Ovary (tissue), 9 donors: Measurements from ENCODE around the gene ZRANB1. TPM values are rescaled to one million over a fixed set of nuclear protein-coding genes. Genes with fewer than 3 reads are reported as not detected.

Experiments
- DNase-seq, 5 donors: peaks; one replicate each; pipeline ENCODE4 v3.0.0-alpha.2; 2019 to 2020
- H3K27ac ChIP-seq, 2 donors: fragments of 200-600 bp; one replicate each; pipeline versions ENCODE4 v1.5.1 to v1.8.0; 2019 to 2022
- H3K27me3 ChIP-seq: fragments of 200-600 bp; one replicate; pipeline ENCODE4 v1.8.0; 2022
- H3K36me3 ChIP-seq: fragments of 200-600 bp; sonication (generic); one replicate; pipeline ENCODE4 v1.5.1; 2019
- H3K4me1 ChIP-seq: one replicate; pipeline ENCODE4 v1.8.1; 2013; ENCODE audit warnings: mild to moderate bottlenecking, moderate library complexity; ENCODE audit not compliant: insufficient read depth
- H3K4me3 ChIP-seq: fragments of 200-600 bp; sonication (generic); one replicate; pipeline ENCODE4 v1.5.1; 2017
- H3K9me3 ChIP-seq, 2 donors: fragments of 200-600 bp in 1 of 2; sonication (generic) in 1 of 2; one replicate each; pipeline versions ENCODE4 v1.5.1 to v1.8.1; 2013 to 2019; ENCODE audit warnings: mild to moderate bottlenecking in 1 of 2, moderate library complexity in 1 of 2
- EP300 ChIP-seq: sonication (generic); formaldehyde crosslinking; IDR thresholded peaks from one replicate; pipeline ENCODE4 v1.6.1; 2017; ENCODE audit warnings: antibody characterized with exemption
- POLR2A ChIP-seq: fragments of 450-650 bp; IDR thresholded peaks from one replicate; pipeline ENCODE4 v1.6.1; 2017; ENCODE audit warnings: antibody characterized with exemption, mild to moderate bottlenecking, moderate library complexity
- WGBS, 3 donors: extraction: QIAGEN DNeasy Blood & Tissue Kit in 1 of 3; methylation state at CpG; one replicate each; pipeline versions ENCODE4 v1.1.5 to v1.1.7; 2013 to 2017; 5-methylcytosine and 5-hydroxymethylcytosine counted together
- intact Hi-C, 4 donors: fragments of 100-400 bp; cut with DNase I; formaldehyde crosslinking; loops; one replicate each; pipeline versions ENCODE4 v1.11.0 to v1.15.1; 2022 to 2023
- polyA plus RNA-seq, 2 donors: library from polyadenylated mRNA; stranded (reverse); fragments of 200-250 nt in 1 of 2; fragments of 350-450 nt in 1 of 2; fragmentation: Illumina TruSeq in 1 of 2; extraction: RNeasy Lipid Tissue Mini Kit (QIAGEN cat#74804) in 1 of 2; gene quantifications; one replicate each; pipeline ENCODE4 v1.2.3, GENCODE V29; 2013 to 2014
- total RNA-seq, 7 donors: library from RNA; depleted of rRNA in 2 of 7; stranded (reverse); fragments of >200 nt in 2 of 7; fragmentation: NEBNext Ultra II Directional in 3 of 7; extraction: Animal tissue kit (Norgen Biotek cat#: 25700) in 3 of 7; gene quantifications; one replicate each; pipeline versions ENCODE4 v1.1.0 to v1.2.4, GENCODE V29; 2016 to 2023
- TF ChIP-seq, protein P1 (sequence below), 3 donors: fragments of 450-650 bp in 2 of 3; fragments of 200-600 bp in 1 of 3; IDR thresholded peaks; one replicate each; pipeline versions ENCODE4 v1.5.1 to v1.8.0; 2016 to 2022; ENCODE audit warnings: antibody characterized with exemption in 3 of 3, mild to moderate bottlenecking in 1 of 3
- donor health status: DM: no; HTN: no; CAD: no; lungs with moderate emphysema.
- donor health status: DM: no; HTN: no; CAD: no.
- donor health status: Bipolar disorder and iron deficiency.
- donor health status: DM: yes; HTN: yes; CAD: no.
- donor health status: DM: no; HTN: no; CAD: no.
- donor health status: DM: yes; HTN: yes; CAD: no.

The ZRANB1 gene
- total and polyA plus RNA-seq, 9 donors = 18.9 to 39.6 (median 27.5) TPM

DNA sequence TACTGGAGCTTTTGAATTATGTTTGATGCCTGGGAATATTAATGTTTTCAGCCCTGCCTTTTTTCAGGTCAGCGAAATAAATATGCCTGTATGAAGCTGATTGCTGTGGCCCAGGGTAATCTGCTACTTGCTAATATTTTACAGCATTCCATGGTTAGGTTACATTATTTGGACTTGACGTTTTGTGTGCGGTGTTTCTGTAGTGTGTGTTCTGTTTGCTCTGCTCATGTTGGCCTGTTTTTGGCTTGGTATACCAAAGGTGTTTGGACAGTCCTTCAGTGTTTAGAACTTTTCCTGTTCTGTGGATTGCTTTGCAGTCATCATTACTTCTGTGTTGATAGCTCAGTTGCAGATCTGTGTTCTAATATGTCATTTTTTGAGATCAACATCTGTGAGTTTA is 11.5 kb downstream of the ZRANB1 start:
- Histone ChIP-seq H3K27ac (no peak overlapping the region), H3K4me1 (peaks cover 7% of the 10 kb centered on the region), H3K4me3 (no peak overlapping the region), H3K9me3 (no peaks in the 10 kb centered on the region), H3K36me3 (no peaks in the 10 kb centered on the region), H3K27me3 (no peaks in the 10 kb centered on the region)
- no peak for DNase-seq
- intact Hi-C loops = no loop called here
- WGBS, 3 donors = 61 to 83% (median 63%) methylated on average over 3 of the region's 3 CpGs
- TF ChIP-seq, protein P1, sequence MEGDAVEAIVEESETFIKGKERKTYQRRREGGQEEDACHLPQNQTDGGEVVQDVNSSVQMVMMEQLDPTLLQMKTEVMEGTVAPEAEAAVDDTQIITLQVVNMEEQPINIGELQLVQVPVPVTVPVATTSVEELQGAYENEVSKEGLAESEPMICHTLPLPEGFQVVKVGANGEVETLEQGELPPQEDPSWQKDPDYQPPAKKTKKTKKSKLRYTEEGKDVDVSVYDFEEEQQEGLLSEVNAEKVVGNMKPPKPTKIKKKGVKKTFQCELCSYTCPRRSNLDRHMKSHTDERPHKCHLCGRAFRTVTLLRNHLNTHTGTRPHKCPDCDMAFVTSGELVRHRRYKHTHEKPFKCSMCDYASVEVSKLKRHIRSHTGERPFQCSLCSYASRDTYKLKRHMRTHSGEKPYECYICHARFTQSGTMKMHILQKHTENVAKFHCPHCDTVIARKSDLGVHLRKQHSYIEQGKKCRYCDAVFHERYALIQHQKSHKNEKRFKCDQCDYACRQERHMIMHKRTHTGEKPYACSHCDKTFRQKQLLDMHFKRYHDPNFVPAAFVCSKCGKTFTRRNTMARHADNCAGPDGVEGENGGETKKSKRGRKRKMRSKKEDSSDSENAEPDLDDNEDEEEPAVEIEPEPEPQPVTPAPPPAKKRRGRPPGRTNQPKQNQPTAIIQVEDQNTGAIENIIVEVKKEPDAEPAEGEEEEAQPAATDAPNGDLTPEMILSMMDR (IDR thresholded peaks at IDR 0.05) = no peak

DNA sequence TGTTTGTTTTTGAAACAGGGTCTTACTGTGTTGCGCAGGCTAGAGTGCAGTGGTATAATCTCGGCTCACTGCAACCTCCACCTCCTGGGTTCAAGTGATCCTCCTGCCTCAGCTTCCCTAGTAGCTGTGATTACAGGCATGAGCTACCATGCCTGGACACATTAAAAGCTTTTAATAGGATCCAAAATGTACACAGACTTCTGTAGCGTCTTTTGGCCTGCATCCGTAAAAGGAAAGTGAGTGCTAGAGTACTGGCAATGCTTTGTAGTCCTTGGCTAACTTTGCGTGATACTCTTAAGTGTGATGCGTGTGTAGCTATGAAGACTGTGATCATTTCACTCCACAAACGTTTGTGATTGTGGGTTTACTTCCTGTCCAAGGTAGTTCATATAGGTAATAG is 13.3 kb downstream of the ZRANB1 start:
- DNase-seq = no peak
- peaks cover 10% of the 10 kb centered on the region for H3K4me1 ChIP-seq
- no peaks in the 10 kb centered on the region for H3K36me3 ChIP-seq
- 20 to 36% (median 31%) methylated on average over 7 of the region's 7 CpGs for WGBS, 3 donors
- no peaks in the 10 kb centered on the region for H3K27me3 ChIP-seq
- no peak for TF ChIP-seq EP300
- no peak for TF ChIP-seq POLR2A
- TF ChIP-seq, protein P1 (IDR thresholded peaks at IDR 0.05) = no peak
- intact Hi-C loops = no loop called here
- no peak overlapping the region for H3K27ac ChIP-seq
- H3K4me3 ChIP-seq = no peak overlapping the region
- H3K9me3 ChIP-seq = no peaks in the 10 kb centered on the region

DNA sequence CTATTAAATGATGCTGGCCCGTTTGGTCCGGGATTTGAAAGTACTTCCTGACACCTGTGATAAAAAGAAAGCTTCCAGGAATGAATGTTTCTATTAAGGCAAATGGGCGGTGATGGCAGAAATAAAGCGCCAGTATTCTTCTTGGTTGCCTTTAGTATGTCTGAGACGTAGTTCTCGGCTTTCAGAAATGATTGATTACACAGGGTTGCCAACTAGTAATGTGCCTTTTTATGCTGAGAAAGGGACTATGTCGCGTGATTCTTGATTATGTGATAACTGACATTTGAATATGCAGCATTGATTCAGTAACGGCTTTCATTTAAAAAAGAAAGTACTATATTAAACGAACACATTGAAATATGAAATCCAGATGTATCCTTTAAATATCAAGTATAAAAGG is 13.9 kb downstream of the ZRANB1 start:
- Histone ChIP-seq H3K4me1 (peaks cover 10% of the 10 kb centered on the region), H3K27ac (no peak overlapping the region), H3K9me3 (no peaks in the 10 kb centered on the region), H3K27me3 (no peaks in the 10 kb centered on the region), H3K4me3 (no peak overlapping the region), H3K36me3 (no peaks in the 10 kb centered on the region)
- TF ChIP-seq, protein P1 (IDR thresholded peaks at IDR 0.05) = no peak
- TF ChIP-seq EP300 (no peak), POLR2A (no peak)
- WGBS, 3 donors = 26 to 47% (median 34%) methylated on average over 10 of the region's 10 CpGs
- DNase-seq = no peak
- intact Hi-C loops = no loop called here

DNA sequence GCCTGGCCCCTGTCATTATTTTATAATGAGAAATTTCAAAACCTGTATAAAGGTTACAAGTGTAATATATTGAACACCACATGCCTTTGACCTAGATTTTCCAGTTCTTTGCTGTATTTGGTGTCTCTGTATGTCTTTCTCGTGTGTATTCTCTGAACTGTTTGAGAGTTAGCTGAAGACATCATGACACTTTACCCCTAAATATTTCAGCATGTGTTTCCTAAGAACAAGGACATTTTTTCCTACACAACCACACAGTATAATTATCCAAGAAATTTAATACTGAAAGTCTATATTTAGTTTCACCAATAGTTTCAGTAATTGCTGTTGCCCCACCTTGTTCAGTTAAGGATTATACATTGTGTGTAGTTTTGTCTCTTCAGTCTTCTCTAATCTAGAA is 14.8 kb downstream of the ZRANB1 start:
- H3K27ac ChIP-seq = no peak overlapping the region
- no peak for DNase-seq
- H3K36me3 ChIP-seq = no peaks in the 10 kb centered on the region
- TF ChIP-seq POLR2A (no peak), EP300 (no peak)
- TF ChIP-seq, protein P1 (IDR thresholded peaks at IDR 0.05) = no peak
- no peak overlapping the region for H3K4me3 ChIP-seq
- intact Hi-C loops = no loop called here
- 66 to 79% (median 70%) methylated on average over 1 of the region's 1 CpG for whole genome bisulfite sequencing, 3 donors
- H3K9me3 ChIP-seq = no peaks in the 10 kb centered on the region
- H3K27me3 ChIP-seq = no peaks in the 10 kb centered on the region
- H3K4me1 ChIP-seq = peaks cover 10% of the 10 kb centered on the region
